ENCODE measurements around the gene HAPLN3.

The HAPLN3 gene

DNA sequence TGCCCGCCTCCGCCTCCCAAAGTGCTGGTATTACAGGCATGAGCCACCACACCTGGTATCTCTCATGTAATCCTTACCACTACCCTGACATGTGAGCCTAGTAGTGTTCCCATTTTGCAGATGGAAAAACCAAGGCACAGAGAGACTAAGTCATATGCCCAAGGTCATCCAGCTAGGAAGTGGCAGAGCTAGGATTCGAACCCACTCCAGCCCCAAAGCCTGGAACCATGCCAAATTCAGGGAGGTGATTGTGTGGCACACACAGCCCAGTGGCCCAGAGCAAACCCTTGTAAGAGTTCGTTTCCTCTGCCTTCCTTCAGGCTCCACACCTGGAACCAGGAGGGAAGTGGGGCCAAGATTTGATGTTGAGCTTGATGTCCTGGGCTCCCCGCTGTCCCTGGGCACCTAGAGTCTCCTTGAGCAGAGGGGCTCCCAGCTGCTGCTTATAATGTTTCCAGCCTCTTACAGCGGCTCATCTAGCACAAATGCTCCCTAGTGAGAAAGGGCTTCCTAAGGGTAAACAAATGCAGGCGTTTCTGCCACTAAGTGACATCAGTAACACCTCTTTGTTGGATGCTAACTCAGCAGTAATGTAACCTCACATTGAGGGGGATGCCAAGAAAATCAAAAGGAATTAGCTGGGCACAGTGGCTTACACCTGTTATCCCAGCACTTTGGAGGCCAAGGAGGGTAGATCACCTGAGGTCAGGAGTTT is 3.6 kb downstream of the HAPLN3 start:
- no peak for DNase-seq

DNA sequence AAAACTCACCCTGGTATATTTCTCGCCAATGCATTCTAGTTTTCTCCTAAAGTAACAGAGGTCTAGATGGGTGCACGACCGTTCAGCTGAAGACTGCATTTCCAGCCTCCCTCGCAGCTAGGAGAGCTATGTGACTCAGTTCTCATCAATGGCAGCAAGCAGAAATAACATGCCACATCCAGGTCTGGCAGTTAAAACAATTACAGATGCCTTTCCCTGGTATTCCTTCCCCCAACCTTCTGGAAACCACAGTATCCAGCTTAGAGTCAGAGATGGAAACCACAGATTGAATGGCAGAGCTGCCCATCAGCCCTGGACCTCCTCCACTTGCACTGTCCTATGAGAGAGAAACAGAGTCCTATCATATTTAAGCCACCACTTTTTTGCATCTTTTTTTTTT is 4.8 kb downstream of the HAPLN3 start:
- no peak for DNase-seq

DNA sequence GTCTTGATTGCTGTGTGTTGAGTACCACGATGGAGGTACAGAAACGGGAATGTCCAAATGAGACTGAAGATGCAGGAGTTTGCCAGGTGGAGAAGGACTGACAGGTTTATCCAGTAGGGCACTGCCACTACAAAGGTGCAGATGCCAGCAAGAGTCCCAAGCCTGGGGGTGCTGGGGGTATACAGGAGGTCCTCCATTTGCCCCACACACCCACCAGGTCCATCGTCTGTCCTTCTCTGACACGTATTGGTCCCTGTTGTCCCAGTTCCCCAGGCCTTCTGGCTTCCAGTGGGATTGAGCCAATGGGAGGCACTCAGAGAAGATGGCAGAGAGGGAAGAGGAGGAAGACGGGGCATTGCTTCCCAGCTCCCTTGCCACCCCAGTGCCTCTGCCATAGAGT is 6.6 kb downstream of the HAPLN3 start:
- no peak for DNase-seq

DNA sequence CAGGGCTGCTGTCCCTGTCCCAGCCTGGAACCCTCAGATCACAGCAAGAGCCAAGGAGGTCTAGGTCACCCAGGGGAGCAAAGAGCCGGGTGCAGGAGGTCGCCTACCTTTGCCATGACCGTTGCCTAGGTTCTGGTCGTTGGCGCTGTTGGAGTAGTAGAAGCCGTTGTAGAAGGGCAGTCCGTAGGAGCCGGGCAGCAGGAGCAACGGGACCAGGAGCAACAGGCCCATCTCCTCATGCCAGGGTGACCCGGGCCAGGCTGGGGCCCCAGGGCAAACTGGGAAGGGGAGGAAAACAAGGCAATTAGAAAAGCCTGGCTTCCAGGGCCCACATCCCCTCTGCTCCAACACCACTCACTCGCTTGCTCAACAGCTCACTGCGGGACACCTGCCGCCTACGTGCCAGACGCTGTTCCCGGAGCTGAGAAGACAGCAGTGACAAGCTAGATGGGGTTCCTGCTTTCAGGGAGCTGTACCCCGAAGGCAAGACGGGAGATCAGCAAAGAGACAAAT is 8.2 kb downstream of the HAPLN3 start:
- DNase-seq: no peak

DNA sequence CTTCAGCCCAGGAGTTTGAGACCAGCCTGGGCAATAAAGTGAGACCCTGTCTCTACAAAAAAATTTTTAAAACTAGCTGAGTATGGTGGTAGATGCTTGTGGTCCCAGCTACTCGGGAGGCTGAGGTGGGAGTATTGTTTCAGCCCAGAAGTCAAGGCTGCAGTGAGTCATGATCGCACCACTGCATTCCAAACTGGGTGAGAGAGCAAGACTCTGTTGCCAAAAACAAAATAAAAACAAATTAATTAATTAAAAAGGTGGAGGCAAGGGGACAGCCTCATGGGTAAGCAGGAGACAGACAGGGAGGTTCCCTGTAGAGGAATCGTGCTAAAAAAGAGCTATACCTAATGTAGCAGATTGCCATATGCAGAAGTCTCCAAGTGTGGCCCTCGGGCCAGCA is 12.6 kb downstream of the HAPLN3 start:
- no peak for DNase-seq

DNA sequence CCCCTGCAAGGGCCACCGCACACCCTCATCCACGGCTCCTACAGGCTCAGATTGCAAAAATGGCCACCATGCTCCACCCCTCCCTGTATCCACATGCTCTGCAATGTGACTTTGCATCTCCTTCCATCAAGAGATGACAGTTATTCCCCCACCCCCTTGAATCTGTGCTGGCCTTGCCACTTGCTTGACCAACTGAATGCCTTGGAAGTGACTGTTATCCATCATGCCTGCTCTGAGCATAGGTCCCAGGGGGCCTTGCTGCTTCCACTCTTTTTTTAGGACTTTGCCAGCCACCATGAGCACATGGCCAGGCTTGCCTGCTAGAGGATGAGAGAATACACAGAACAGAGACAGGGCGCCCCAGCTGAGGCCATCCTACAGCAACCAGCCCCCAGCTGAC is 13.6 kb downstream of the HAPLN3 start:
- no peak for DNase-seq

DNA sequence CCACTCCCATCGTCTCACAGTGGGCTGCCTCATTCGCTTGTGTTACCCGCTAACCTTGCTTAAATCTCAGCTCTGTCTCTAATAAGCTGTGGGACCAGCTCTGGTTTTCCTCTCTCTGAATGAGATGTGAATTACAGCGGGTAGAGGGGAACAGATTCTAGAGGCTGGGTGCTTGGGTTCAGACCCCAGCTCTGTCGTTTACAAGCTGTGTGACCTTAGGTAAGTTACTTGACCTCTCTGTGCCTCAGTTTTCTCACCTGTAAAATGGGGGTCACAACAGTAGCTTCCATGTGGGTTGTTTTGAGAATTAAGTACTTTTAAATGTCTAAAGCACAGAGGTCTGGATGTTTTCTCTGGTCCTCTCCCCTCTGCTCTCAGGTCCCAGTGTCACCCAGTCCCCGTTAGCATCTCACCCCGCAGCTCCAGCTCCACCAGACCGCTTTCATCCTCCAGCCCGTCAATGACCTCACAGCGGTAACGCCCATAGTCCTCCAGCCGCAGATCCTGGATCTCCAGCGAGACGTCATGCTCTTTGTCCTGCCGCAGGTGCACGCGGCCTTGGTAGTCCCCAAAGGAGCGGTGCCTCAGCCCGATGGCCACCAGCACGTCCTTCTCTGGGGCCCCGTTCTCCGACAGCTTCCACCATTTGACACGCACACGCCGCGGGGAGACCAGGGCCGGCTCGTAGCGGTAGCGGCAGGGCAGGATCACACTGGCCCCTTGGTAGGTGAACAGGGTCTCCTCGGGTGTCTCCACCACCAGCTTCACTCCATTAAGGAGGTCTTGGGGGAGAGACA is 14.2 kb downstream of the HAPLN3 start:
- no peak for DNase-seq

DNA sequence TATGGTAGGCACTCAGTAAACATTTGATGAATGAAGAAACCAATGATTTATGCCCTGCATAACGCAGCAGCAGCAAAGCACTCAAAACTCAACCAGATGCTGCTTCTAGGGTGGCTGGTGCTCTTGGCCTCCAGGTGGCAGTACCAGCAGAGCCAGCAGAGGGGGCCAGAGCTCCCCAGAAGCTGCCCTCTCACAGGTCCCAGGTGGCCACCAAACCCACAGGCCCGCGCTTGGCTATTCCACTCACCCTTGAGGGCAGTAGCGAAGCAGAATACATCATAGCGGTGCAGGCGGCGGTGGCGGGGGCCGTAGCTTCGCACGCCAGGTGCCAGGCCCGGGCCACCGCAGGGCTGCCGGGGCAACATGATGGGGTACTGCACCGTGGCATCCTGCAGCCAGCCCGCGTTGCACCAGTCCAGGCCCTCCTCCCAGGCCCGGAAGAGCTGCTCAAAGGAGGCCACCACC is 16.6 kb downstream of the HAPLN3 start:
- peak; percentile 20 to 26 for DNase-seq

DNA sequence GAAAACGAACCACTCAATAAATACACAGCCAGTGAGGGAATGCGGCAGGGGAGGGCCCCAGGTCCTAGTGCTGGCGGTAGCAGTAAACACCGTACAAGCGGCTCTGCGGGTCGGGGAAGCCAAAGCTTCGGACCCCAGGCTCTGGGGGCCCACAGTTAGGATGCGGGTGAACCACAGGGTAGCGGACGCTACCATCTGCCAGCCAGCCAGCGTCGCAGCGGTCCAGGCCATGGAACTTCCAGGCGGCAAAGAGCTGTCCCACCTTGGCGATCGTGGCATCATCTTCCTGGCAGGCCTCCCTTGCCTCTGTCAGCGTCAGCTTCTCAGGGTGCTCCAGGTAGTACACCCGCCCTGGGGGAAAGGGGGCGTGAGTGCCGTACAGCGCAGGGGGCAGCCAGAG is 17.4 kb downstream of the HAPLN3 start:
- DNase-seq: no peak

DNA sequence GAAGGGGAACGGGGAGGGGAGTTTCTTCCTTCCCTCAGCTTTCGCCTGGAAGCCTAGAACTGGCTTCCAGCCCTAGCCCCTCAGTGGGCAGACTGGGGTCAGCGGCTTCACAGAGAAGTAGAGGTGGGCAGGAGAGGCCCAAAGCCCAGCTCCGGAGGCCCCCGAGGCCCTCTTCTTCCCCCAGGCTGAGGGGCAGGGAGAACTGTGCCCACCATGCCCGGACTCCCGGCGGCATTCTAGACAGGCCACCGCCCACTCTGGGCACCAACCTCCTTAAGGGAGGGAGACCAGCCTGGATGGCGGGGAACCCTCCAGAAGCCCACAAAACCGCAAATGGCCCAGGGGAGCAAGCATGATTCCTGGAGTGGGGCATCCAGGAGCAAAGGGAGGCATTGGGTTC is 17.9 kb downstream of the HAPLN3 start:
- no peak for DNase-seq

DNA sequence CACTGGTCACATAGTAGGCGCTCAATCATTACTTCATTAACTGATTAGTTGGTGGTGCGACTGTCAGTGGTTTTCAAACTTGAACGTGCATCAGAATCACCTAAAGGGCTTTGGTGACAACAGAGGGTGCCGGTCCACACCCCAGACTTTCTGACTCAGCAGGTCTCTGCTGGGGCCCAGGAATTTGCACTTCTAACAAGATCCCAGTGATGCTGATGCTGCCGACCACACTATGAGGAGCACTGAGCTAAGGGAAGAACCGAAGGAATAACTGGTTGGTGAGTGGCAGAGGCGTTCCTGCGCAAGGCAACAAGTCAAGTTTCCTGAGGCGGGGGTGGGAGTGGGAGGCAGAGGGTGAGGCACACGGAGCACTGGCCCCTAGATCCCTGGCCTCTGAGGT is 18.8 kb downstream of the HAPLN3 start:
- DNase-seq: no peak

DNA sequence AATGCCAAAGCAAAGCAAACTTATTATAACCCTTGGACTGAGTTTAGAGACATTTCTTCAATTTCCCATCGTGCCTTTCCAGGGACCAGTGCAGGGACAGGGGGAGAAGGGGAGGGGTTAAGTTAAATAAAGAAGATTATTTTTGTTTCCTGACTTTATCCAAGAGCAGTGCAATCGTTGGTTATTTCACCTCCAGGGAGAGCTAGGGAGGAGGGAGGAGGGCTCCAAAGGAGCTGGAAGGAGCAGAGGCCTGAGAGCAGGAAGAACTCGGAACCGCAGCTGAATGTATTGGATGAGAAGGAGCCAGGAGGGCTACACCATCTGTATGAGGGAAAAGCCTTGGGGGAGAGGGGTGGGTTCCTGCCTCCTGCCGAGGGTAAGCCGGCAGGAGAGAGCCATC is 20.7 kb downstream of the HAPLN3 start:
- DNase-seq: no peak

DNA sequence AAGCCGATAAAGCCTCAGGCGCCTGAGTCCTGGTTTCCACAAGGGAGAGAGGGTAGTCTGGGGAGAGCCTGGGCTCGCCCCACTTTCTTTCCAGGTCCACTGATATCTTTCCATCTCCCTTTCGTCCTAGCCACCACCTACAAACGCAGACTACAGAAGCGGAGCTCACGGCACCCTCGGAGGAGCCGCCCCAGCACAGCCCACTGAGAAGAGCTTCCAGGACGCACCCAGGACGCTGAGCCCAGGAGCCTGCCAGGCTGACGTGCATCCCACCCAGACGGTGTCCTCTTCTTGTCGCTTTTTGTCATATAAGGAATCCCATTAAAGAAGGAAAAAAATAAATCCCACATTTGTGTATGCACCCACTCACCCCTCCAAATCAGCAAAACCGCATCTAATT is 21.1 kb downstream of the HAPLN3 start:
- DNase-seq: no peak

DNA sequence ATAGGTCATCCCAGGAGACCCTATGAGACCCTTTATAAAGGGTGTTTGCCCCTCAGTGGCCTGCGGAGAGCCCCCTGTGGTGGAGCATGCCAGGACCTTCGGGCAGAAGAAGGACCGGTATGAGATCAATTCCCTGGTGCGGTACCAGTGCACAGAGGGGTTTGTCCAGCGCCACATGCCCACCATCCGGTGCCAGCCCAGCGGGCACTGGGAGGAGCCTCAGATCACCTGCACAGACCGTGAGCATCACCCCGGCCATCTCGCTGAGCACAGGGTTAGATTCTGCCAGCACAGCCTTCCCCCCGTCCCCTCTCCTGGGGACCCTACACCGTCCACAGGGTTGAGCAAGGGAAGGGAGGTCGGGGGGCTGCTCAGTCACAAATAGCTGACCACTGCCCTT is 21.6 kb downstream of the HAPLN3 start:
- DNase-seq: no peak

DNA sequence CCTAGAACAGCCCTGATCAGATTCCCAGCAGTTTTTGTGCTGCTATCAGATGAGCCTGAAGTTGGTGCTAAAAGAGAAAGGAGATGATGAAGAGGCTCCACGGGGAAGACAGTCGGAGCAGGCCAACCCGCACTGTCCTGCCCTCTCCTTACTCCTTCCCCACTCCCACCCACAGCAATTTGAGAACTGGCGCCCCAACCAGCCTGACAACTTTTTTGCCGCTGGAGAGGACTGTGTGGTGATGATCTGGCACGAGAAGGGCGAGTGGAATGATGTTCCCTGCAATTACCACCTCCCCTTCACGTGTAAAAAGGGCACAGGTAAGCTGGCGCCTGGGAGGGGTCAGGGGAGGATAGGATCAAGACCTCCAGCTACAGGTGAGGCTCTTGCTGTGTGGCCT is 22.6 kb downstream of the HAPLN3 start:
- DNase-seq: no peak

DNA sequence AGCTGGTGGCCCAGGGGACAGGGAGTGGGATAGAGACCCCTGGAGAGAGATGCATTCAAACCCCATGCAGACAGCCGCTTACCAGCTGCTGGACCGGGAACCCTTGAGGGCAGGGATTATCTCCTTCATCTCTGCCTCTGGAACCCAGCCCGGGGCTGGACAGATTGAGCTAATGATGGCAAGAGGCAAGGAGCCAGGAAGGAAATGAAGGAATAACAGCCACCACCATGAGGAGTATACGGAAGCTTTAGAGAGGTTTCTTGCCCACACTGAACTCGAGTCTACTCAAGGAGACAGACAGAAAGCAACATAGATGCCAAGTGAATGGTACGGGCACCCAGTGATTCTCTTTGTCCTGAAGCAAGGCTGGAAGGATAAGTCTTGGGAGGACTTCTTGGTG is 23.2 kb downstream of the HAPLN3 start:
- no peak for DNase-seq

DNA sequence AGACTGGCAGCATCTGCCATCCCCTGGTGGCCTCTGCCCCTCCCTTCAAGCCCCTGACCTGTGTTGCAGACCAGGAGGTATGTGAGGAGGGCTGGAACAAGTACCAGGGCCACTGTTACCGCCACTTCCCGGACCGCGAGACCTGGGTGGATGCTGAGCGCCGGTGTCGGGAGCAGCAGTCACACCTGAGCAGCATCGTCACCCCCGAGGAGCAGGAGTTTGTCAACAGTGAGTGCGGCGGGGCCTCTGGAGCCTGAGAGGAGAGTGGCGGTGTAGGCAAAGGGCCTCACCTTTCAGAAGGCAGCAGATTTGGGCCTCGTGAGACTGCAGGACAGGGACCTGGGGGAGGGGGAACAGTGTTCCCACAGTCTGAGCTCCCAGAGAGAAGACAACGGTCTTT is 24.0 kb downstream of the HAPLN3 start:
- no peak for DNase-seq

DNA sequence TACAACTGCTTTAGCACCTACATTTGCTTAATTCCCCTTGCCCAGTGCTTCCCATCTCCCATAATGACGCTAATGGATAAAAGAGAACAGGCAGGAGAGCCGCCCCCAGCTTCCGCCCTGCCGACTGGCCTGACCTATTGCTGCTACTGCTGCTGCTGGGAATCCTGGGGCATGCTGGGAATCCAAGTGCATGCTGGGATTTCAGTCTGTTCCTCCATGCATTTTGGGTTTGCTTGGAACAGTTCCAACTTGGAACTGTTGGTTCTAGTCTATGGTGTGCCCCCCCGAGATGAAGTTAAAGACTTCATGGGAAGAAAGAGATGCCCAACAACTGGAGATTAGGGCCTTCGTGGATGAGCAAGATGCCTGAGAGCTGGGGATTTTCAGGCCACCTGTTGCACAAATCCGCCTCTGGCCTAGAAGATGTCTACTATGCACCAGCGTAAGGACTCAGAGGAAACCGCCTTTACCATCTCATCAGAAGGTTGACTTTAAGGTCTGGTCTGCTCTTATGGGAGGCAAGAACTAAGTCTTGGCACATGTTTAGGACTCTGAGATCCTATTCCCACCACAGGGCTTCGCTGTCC is 29.0 kb downstream of the HAPLN3 start:
- DNase-seq: no peak

DNA sequence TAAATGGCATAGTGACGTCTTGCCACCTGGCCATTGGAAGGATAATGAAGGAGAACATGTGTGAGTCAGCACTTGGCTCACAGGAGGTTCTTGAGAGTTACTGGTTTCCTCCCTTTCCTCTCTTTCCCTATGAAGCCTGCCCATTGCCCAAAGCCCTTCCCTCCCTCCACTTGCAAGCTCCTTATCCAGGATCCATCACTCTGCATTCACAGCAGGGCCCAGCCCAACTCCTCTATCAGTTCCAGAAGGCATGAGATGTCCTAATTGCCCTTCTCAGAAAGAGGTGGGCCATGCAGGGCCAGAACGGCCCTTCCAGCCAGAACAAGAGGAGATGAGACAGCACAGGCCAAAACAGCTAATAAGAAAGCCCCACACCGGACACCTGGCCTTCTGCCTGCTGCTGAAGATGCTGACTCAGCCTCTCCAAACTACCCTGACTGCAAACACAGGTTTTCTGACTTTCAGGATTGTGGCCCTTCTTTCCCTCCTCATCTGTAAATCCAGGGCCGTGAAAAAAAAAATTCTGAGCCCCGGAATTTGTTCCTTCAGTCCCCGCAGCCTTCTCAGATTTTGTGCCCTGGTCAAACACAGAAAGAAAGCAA is 29.7 kb downstream of the HAPLN3 start:
- DNase-seq: no peak

DNA sequence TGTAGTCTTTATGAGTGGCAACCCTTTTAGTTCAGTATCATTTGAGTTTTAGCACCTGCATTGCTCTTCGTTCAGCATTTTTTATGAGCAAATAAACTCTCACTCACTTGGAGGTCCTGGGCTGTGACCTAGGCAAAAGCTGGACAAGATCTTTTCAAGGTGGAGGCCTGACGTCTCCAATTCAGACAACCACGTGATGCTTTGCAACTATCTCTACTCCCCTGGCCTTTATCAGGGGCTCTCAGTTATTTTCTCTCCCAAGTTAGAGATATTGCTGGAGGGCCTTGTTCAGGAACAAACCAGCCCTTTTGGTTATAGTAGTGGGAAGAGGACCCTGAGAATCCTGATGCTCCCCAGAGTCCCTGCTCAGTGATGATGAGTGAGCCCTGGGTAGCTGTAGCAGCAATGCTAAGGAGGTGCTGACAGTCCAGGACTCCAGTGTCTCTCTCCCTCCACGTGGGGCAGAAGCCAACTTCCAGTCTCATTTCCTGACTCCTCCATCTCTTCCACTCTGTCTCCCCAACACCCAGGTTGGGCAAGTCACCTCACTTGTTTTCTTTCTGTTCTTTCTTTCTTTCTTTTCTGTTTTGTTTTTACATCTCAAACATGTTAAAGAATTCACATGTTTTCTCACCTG is 30.4 kb downstream of the HAPLN3 start:
- DNase-seq: no peak

DNA sequence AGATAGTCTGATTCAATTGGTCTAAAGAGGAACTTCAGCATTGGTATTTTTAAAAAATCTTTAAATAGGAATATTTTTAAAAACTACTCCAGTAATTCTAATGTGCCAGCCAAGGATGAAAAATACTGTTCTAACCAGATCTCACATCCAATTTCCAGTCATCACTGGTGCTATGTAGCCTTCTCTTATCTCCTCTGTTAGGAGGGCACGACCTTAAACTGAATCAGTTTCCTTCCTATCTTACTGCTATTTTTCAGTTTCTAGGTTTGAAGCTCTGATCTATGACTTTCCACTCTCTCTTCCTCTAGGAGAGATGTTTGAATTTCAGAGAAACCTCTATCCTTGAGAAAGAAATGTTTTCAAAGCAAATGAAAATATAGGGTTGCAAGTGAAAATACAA is 31.9 kb downstream of the HAPLN3 start:
- no peak for DNase-seq

DNA sequence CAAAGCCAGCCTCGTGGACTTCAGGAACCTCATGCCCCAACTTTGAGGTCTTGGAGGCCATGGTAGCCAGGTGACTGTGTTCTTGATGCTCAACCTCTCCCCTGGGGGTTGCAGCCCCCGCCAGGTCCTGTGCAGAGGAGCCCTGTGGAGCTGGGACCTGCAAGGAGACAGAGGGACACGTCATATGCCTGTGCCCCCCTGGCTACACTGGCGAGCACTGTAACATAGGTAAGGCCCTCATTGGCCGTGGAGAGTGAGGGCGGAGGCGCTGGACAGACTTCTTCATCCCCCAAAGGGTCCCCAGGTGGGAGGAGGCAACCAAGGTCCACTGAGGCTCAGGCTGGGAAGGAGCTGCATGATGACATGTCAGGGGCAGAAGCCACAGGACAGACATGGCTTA is 35.1 kb downstream of the HAPLN3 start:
- DNase-seq: no peak

DNA sequence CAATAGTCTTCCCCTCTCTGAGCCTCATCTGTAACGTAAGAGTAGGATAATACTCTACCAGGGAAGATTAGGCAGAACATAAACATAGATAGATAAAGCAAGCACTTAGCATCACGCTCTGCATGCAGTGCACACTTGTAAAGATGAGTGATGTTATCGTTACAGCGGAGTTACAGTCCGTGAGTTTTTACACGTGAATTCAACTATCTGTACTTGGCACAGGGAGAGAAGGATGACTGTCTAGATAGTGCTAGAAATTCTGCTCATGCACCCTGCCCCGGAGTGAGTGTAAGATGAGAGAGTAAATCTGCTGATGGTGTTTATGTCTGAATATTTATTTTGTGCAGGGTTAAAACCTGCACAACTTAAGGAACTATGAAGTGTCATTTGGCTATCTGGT is 35.8 kb downstream of the HAPLN3 start:
- no peak for DNase-seq

Measured in activated CD4-positive, alpha-beta T cell treated with anti-CD3 and anti-CD28 coated beads for 4 hours (primary cell).